ENCODE measurements around the gene S100G.

- no peak for TF ChIP-seq SP1 (IDR thresholded peaks at IDR 0.05)
- TF ChIP-seq TARDBP (IDR thresholded peaks at IDR 0.05) = no peak
- no peak for TF ChIP-seq CTBP1 (IDR thresholded peaks at IDR 0.05; ENCODE audit: borderline replicate concordance)
- TF ChIP-seq ZNF384 (IDR thresholded peaks at IDR 0.05) = no peak
- no peak for TF ChIP-seq BHLHE40 (IDR thresholded peaks at IDR 0.05; ENCODE audit: borderline replicate concordance)
- TF ChIP-seq SUZ12 (IDR thresholded peaks at IDR 0.05) = no peak
- no peak for TF ChIP-seq ELF4 (IDR thresholded peaks at IDR 0.05)
- TF ChIP-seq NFRKB (IDR thresholded peaks at IDR 0.05) = no peak
- no peak for TF ChIP-seq FOXM1 (IDR thresholded peaks at IDR 0.05; ENCODE audit: borderline replicate concordance)
- TF ChIP-seq HDGF (IDR thresholded peaks at IDR 0.05; ENCODE audit: borderline replicate concordance) = no peak
- TF ChIP-seq FOXA1 (IDR thresholded peaks at IDR 0.05) = no peak
- TF ChIP-seq ARNT (IDR thresholded peaks at IDR 0.05) = no peak
Observed at GRCh38 chrX:16635596-16635995, 14.4 kb upstream of the S100G start.

Data from HEK293T (cell line).